Activated CD4-positive, alpha-beta memory T cell treated with anti-CD3 and anti-CD28 coated beads for 36 hours (primary cell): Measurements from ENCODE around the gene DTWD2. TPM values are rescaled to one million over a fixed set of nuclear protein-coding genes. Genes with fewer than 3 reads are reported as not detected.

Experiments used
- CTCF ChIA-PET: fragments of 350-600 bp; sonication (Branson Sonifier 250); formaldehyde crosslinking; loops from one replicate; lab custom pipeline; 2021; ENCODE audit warnings: antibody characterized with exemption, inconsistent platforms; lab: Charles Lee
- POLR2A ChIA-PET: fragments of 350-600 bp; sonication (Branson Sonifier 250); formaldehyde crosslinking; loops from one replicate; lab custom pipeline; 2021; ENCODE audit warnings: antibody characterized with exemption; lab: Charles Lee
- DNase-seq: peaks from one replicate; pipeline ENCODE4 v3.0.0-alpha.2; 2020
- H3K27ac Mint-ChIP-seq: one replicate; pipeline ENCODE4 v1.8.0; 2021; ENCODE audit warnings: mixed read lengths
- H3K27me3 Mint-ChIP-seq: one replicate; pipeline ENCODE4 v1.8.0; 2021; ENCODE audit warnings: mixed read lengths
- H3K36me3 Mint-ChIP-seq: one replicate; pipeline ENCODE4 v1.8.0; 2021; ENCODE audit warnings: mixed read lengths
- H3K4me1 Mint-ChIP-seq: one replicate; pipeline ENCODE4 v1.8.0; 2021; ENCODE audit warnings: low read depth, mixed read lengths
- H3K4me3 Mint-ChIP-seq: one replicate; pipeline ENCODE4 v1.8.0; 2021; ENCODE audit warnings: mild to moderate bottlenecking, mixed read lengths
- H3K9me3 Mint-ChIP-seq: one replicate; pipeline ENCODE4 v1.8.0; 2021; ENCODE audit warnings: mixed read lengths
- intact Hi-C: fragments of 100-400 bp; cut with micrococcal nuclease; formaldehyde crosslinking; loops from one replicate; pipeline ENCODE4 v1.15.1; 2023
- total RNA-seq, 2 experiments: library from RNA; stranded (reverse); gene quantifications; one replicate each; pipeline ENCODE4 v1.2.3, GENCODE V29; 2021

DTWD2 gene, protein sequence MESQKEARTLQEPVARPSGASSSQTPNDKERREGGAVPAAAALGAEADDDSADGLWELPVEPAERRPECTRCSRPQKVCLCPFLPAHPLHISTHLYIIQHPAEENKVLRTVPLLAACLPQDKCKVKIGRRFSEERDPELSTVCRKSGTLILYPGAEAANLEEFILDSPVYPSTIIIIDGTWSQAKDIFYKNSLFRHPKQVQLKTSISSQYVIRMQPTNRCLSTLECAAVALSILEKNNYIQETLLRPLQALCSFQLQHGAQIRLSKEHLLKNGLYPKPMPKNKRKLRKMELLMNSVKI
- 1 to 10 TPM; 2.3 to 2.8 TPM for total RNA-seq

- Mint-ChIP-seq H3K4me1 (peaks cover 14% of the 10 kb centered on the region), H3K36me3 (peaks cover 2% of the 10 kb centered on the region), H3K27me3 (no peaks in the 10 kb centered on the region), H3K4me3 (peak within 1 kb of the TSS; percentile 70), H3K9me3 (peaks cover 4% of the 10 kb centered on the region), H3K27ac (peak within 1 kb of the TSS; percentile 40)
- intact Hi-C loops = loop anchor here (1.0 to 5.0 kb wide), 10 partner anchors 82 to 1469 kb away; partner anchors contain the start of gene HSD17B4
- POLR2A ChIA-PET = interaction anchor here (0.9 to 1.2 kb wide), 3 partner anchors 280 to 434 kb away, joined by 3 to 4 read pairs (median 3); no protein-coding TSS in a partner anchor
- CTCF ChIA-PET = interaction anchor here (0.5 to 4.9 kb wide), 80 partner anchors 8 to 1329 kb away, joined by 3 to 143 read pairs (median 4); partner anchors contain the start of genes DMXL1, HSD17B4 and TNFAIP8
- DNase-seq = peak; percentile 95
Observed at GRCh38 chr5:118987988-118988865, at the start of gene DTWD2. DTWD2 (minus strand) TSS chr5:118988547; CDS start chr5:118988511, 36 bp downstream.

GRCh38 chr5:119037496-119038215 is 49.3 kb upstream of the DTWD2 start:
- no peak for DNase-seq
- Mint-ChIP-seq H3K36me3 (no peaks in the 10 kb centered on the region), H3K4me3 (no peak overlapping the region), H3K27ac (no peak overlapping the region), H3K9me3 (no peaks in the 10 kb centered on the region), H3K27me3 (no peaks in the 10 kb centered on the region), H3K4me1 (peaks cover 5% of the 10 kb centered on the region)
- intact Hi-C loops = no loop called here
- ChIA-PET POLR2A (no interaction called here), CTCF (no interaction called here)

DNA sequence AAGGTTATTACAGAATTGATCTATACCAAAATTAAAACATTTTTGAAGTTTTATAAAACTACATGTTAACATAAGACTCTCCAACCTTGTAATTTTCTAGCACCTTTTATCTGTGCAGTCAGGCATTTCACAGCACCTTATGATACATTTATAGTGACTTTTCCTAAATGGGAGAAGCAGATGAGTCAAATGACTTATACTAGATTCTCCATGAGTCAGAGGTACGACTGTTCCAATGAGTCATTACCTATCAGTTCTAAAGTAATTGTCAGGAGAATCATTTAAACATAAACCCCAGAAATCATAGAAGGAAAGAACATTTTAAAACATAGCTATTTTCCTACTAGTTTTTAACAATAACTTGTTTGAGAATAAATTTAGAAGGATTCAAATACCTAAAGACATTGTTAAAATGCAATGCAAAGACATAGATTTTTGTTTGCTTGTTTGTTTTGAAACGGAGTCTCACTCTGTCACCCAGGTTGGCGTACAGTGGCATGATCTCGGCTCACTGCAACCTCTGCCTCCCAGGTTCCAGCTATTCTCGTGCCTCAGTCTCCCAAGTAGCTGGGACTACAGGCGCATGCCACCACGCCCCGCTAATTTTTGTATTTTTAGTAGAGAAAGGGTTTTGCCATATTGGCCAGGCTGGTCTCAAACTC is 47.9 kb upstream of the DTWD2 start:
- intact Hi-C loops = loop anchor here (1.0 kb wide), 2 partner anchors 27 to 43 kb away; no protein-coding TSS in a partner anchor
- Mint-ChIP-seq H3K9me3 (no peaks in the 10 kb centered on the region), H3K4me3 (no peak overlapping the region), H3K36me3 (no peaks in the 10 kb centered on the region), H3K4me1 (peaks cover 16% of the 10 kb centered on the region), H3K27ac (no peak overlapping the region), H3K27me3 (no peaks in the 10 kb centered on the region)
- no peak for DNase-seq
- ChIA-PET POLR2A (no interaction called here), CTCF (interaction anchor here (1.3 kb wide), 1 partner anchor 376 kb away, joined by 5 read pairs; no protein-coding TSS in a partner anchor)

- intact Hi-C loops = no loop called here
- no peaks in the 10 kb centered on the region for H3K9me3 Mint-ChIP-seq
- POLR2A ChIA-PET = no interaction called here
- H3K4me3 Mint-ChIP-seq = no peak overlapping the region
- CTCF ChIA-PET = interaction anchor here (0.7 to 2.3 kb wide), 2 partner anchors 45 to 379 kb away, joined by 3 to 8 read pairs; partner anchors contain the start of gene DTWD2
- H3K27me3 Mint-ChIP-seq = no peaks in the 10 kb centered on the region
- DNase-seq = no peak
- no peaks in the 10 kb centered on the region for H3K36me3 Mint-ChIP-seq
- H3K4me1 Mint-ChIP-seq = peaks cover 22% of the 10 kb centered on the region
- no peak overlapping the region for H3K27ac Mint-ChIP-seq
Observed at GRCh38 chr5:119033135-119033534, 44.8 kb upstream of the DTWD2 start.

DNA sequence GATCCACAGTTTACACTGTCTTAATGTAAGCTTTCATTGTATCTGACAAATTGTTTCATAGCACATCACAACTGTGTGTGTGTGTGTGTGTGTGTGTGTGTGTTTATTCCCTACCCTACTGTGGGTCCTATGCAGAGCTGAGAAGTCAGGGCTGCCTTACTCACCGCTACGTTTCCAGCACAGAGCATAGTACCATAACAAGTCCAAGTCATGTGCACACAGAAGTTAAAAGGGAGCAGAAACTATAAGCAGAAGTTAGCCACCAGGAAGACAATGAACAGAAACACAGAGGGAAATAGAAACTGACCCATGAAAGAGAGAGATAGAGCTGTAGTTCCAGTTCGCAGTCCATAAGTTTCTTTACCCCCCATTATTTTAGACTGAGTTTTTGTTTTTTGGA is 44.3 kb upstream of the DTWD2 start:
- CTCF ChIA-PET = interaction anchor here (0.7 to 2.3 kb wide), 2 partner anchors 45 to 379 kb away, joined by 3 to 8 read pairs; partner anchors contain the start of gene DTWD2
- intact Hi-C loops = no loop called here
- H3K36me3 Mint-ChIP-seq = no peaks in the 10 kb centered on the region
- DNase-seq = no peak
- peaks cover 22% of the 10 kb centered on the region for H3K4me1 Mint-ChIP-seq
- POLR2A ChIA-PET = no interaction called here
- no peaks in the 10 kb centered on the region for H3K27me3 Mint-ChIP-seq
- H3K27ac Mint-ChIP-seq = no peak overlapping the region
- H3K4me3 Mint-ChIP-seq = no peak overlapping the region
- H3K9me3 Mint-ChIP-seq = no peaks in the 10 kb centered on the region

GRCh38 chr5:119031905-119032304 is 43.6 kb upstream of the DTWD2 start:
- DNase-seq = peak; percentile 35
- no peaks in the 10 kb centered on the region for H3K9me3 Mint-ChIP-seq
- no peak overlapping the region for H3K4me3 Mint-ChIP-seq
- H3K36me3 Mint-ChIP-seq = no peaks in the 10 kb centered on the region
- ChIA-PET POLR2A (no interaction called here), CTCF (interaction anchor here (1.1 kb wide), 1 partner anchor 235 kb away, joined by 3 read pairs; no protein-coding TSS in a partner anchor)
- peaks cover 22% of the 10 kb centered on the region for H3K4me1 Mint-ChIP-seq
- intact Hi-C loops = loop anchor here (1.0 to 2.0 kb wide), 6 partner anchors 39 to 365 kb away; partner anchors contain the start of gene DMXL1
- no peaks in the 10 kb centered on the region for H3K27me3 Mint-ChIP-seq
- H3K27ac Mint-ChIP-seq = peak overlapping the region; percentile 54

GRCh38 chr5:119031011-119031886 is 42.9 kb upstream of the DTWD2 start:
- Mint-ChIP-seq H3K27me3 (no peaks in the 10 kb centered on the region), H3K27ac (peak overlapping the region; percentile 80), H3K9me3 (no peaks in the 10 kb centered on the region), H3K4me3 (peak overlapping the region; percentile 6), H3K36me3 (no peaks in the 10 kb centered on the region), H3K4me1 (peaks cover 21% of the 10 kb centered on the region)
- intact Hi-C loops = loop anchor here (1.0 to 2.0 kb wide), 6 partner anchors 40 to 366 kb away; partner anchors contain the start of gene DMXL1
- ChIA-PET CTCF (interaction anchor here (1.1 kb wide), 1 partner anchor 236 kb away, joined by 3 read pairs; no protein-coding TSS in a partner anchor), POLR2A (interaction anchor here (1.3 kb wide), 1 partner anchor 312 kb away, joined by 3 read pairs; no protein-coding TSS in a partner anchor)
- no peak for DNase-seq

- H3K4me1 Mint-ChIP-seq = peaks cover 17% of the 10 kb centered on the region
- CTCF ChIA-PET = interaction anchor here (0.6 kb wide), 1 partner anchor 178 kb away, joined by 3 read pairs; no protein-coding TSS in a partner anchor
- POLR2A ChIA-PET = no interaction called here
- H3K27ac Mint-ChIP-seq = no peak overlapping the region
- H3K36me3 Mint-ChIP-seq = no peaks in the 10 kb centered on the region
- H3K9me3 Mint-ChIP-seq = peaks cover 10% of the 10 kb centered on the region
- H3K4me3 Mint-ChIP-seq = no peak overlapping the region
- no peaks in the 10 kb centered on the region for H3K27me3 Mint-ChIP-seq
- DNase-seq = no peak
- intact Hi-C loops = no loop called here
Observed at GRCh38 chr5:119028575-119028974, 40.2 kb upstream of the DTWD2 start.

- Mint-ChIP-seq H3K9me3 (peaks cover 10% of the 10 kb centered on the region), H3K4me1 (no peaks in the 10 kb centered on the region), H3K4me3 (no peak overlapping the region), H3K27ac (no peak overlapping the region), H3K36me3 (no peaks in the 10 kb centered on the region), H3K27me3 (no peaks in the 10 kb centered on the region)
- intact Hi-C loops = loop anchor here (1.0 kb wide), 3 partner anchors 234 to 413 kb away; no protein-coding TSS in a partner anchor
- DNase-seq = no peak
- ChIA-PET POLR2A (no interaction called here), CTCF (interaction anchor here (1.5 to 3.6 kb wide), 4 partner anchors 22 to 412 kb away, joined by 3 to 40 read pairs (median 3); no protein-coding TSS in a partner anchor)
Observed at GRCh38 chr5:119022773-119023172, 34.4 kb upstream of the DTWD2 start.
